Neural cell (in vitro differentiated cells): ENCODE measurements around the gene PISD. TPM values are rescaled to one million over a fixed set of nuclear protein-coding genes. Genes with fewer than 3 reads are reported as not detected.

Source experiments
- H2AFZ ChIP-seq: fragments of 200-600, 300-800 bp; sonication (generic), shearing (Covaris generic); 2 replicates; pipeline ENCODE4 v1.6.0; 2014; ENCODE audit warnings: low read depth, mild to moderate bottlenecking, antibody characterized with exemption, low read length, moderate library complexity
- H3F3A ChIP-seq: fragments of 200-600 bp; shearing (Covaris generic); 2 replicates; pipeline ENCODE4 v1.6.1; 2016; ENCODE audit warnings: mild to moderate bottlenecking, moderate library complexity, mixed read lengths, antibody characterized with exemption, low read length; ENCODE audit not compliant: insufficient read depth, poor library complexity, severe bottlenecking
- H3K27ac ChIP-seq: fragments of 200-600, 300-800 bp; sonication (generic), shearing (Covaris generic); 2 replicates; pipeline ENCODE4 v1.5.1; 2014; ENCODE audit warnings: mild to moderate bottlenecking, low read length, moderate library complexity
- H3K27me3 ChIP-seq: fragments of 300-800, 200-600 bp; sonication (generic), shearing (Covaris generic); 2 replicates; pipeline ENCODE4 v1.6.0; 2014; ENCODE audit warnings: mild to moderate bottlenecking, low read depth, low read length, moderate library complexity; ENCODE audit not compliant: insufficient read depth
- H3K36me3 ChIP-seq: fragments of 300-800, 200-600 bp; sonication (generic), shearing (Covaris generic); 2 replicates; pipeline ENCODE4 v1.5.1; 2014; ENCODE audit warnings: mild to moderate bottlenecking, antibody characterized with exemption, low read length, moderate library complexity; ENCODE audit not compliant: insufficient read depth
- H3K4me2 ChIP-seq: fragments of 300-800, 200-600 bp; sonication (generic), shearing (Covaris generic); 2 replicates; pipeline ENCODE4 v1.6.0; 2014; ENCODE audit warnings: mild to moderate bottlenecking, low read length
- H3K4me3 ChIP-seq: fragments of 300-800, 200-600 bp; sonication (generic), shearing (Covaris generic); 2 replicates; pipeline ENCODE4 v1.5.1; 2014; ENCODE audit warnings: mild to moderate bottlenecking, low read length, moderate library complexity
- H3K79me2 ChIP-seq: fragments of 200-600 bp; shearing (Covaris generic); replicated peaks from 2 replicates; pipeline ENCODE4 v1.6.0; 2014; ENCODE audit warnings: mild to moderate bottlenecking, low read length, moderate library complexity; ENCODE audit not compliant: insufficient read depth
- H3K9ac ChIP-seq: fragments of 300-800, 200-600 bp; sonication (generic), shearing (Covaris generic); 2 replicates; pipeline ENCODE4 v1.6.1; 2016; ENCODE audit warnings: mild to moderate bottlenecking, low read length, mixed read lengths
- H3K9me2 ChIP-seq: fragments of 200-600 bp; shearing (Covaris generic); 2 replicates; pipeline ENCODE4 v1.6.1; 2016; ENCODE audit warnings: mild to moderate bottlenecking, low read length, mixed read lengths; ENCODE audit not compliant: insufficient read depth
- H3K9me3 ChIP-seq: fragments of 200-600, 300-800 bp; sonication (generic), shearing (Covaris generic); 2 replicates; pipeline ENCODE4 v1.6.1; 2016; ENCODE audit warnings: mild to moderate bottlenecking, mixed run types, low read length, moderate library complexity, mixed read lengths
- H4K20me1 ChIP-seq: fragments of 200-600 bp; shearing (Covaris generic); 2 replicates; pipeline ENCODE4 v1.6.1; 2016; ENCODE audit warnings: mild to moderate bottlenecking, mixed run types; ENCODE audit not compliant: insufficient read depth
- CTCF ChIP-seq: fragments of 450-650 bp; IDR thresholded peaks from 2 replicates; pipeline ENCODE4 v1.5.1; 2014; ENCODE audit warnings: antibody characterized with exemption, mild to moderate bottlenecking, moderate library complexity; ENCODE audit not compliant: poor library complexity, severe bottlenecking
- EP300 ChIP-seq: fragments of 450-650 bp; conservative IDR thresholded peaks from 2 replicates; pipeline ENCODE4 v1.6.1; 2014; ENCODE audit warnings: antibody characterized with exemption, mild to moderate bottlenecking, moderate library complexity; ENCODE audit not compliant: poor library complexity, severe bottlenecking
- EZH2 ChIP-seq: fragments of 200-600, 300-800 bp; shearing (Covaris generic), sonication (generic); IDR thresholded peaks from 2 replicates; pipeline ENCODE4 v1.6.1; 2014; ENCODE audit warnings: antibody characterized with exemption, low read length, borderline replicate concordance, mild to moderate bottlenecking; ENCODE audit not compliant: insufficient read depth, poor library complexity, severe bottlenecking
- MXI1 ChIP-seq: fragments of 450-650 bp; conservative IDR thresholded peaks from 2 replicates; pipeline ENCODE4 v1.6.1; 2014; ENCODE audit warnings: antibody characterized with exemption, mild to moderate bottlenecking; ENCODE audit not compliant: poor library complexity, severe bottlenecking
- POLR2AphosphoS5 ChIP-seq: IDR thresholded peaks from 2 replicates; pipeline ENCODE4 v1.6.1; 2012
- RAD21 ChIP-seq: fragments of 450-650 bp; conservative IDR thresholded peaks from 2 replicates; pipeline ENCODE4 v1.6.1; 2014; ENCODE audit warnings: antibody characterized with exemption, mild to moderate bottlenecking, moderate library complexity
- REST ChIP-seq: IDR thresholded peaks from 2 replicates; pipeline ENCODE4 v1.6.1; 2012; ENCODE audit warnings: borderline replicate concordance
- SMC3 ChIP-seq: fragments of 450-650 bp; conservative IDR thresholded peaks from 2 replicates; pipeline ENCODE4 v1.6.1; 2014; ENCODE audit warnings: antibody characterized with exemption, mild to moderate bottlenecking, moderate library complexity; ENCODE audit not compliant: poor library complexity
- TAF1 ChIP-seq: IDR thresholded peaks from 2 replicates; pipeline ENCODE4 v1.6.1; 2012; ENCODE audit warnings: low read depth
- polyA plus RNA-seq: library from polyadenylated mRNA; depleted of rRNA; stranded (reverse); fragments of >200 nt; gene quantifications from 2 replicates; pipeline ENCODE4 v1.2.3, GENCODE V29; 2014

The PISD gene
- polyA plus RNA-seq, 1 donor from 2014 or later: 50.9 TPM

- H3K9ac ChIP-seq: no peak overlapping the region
- TF ChIP-seq REST (no peak), POLR2AphosphoS5 (no peak), SMC3 (no peak), EZH2 (no peak), RAD21 (no peak), EP300 (no peak), CTCF (no peak), TAF1 (no peak), MXI1 (no peak)
- no peaks in the 10 kb centered on the region for H4K20me1 ChIP-seq
- no peak overlapping the region for H2AFZ ChIP-seq
- no peak overlapping the region for H3K4me2 ChIP-seq
- no peaks in the 10 kb centered on the region for H3K36me3 ChIP-seq
- H3K4me3 ChIP-seq: no peak overlapping the region
- H3K27me3 ChIP-seq: no peaks in the 10 kb centered on the region
- H3K9me2 ChIP-seq: no peaks in the 10 kb centered on the region
- no peak overlapping the region for H3K27ac ChIP-seq
- no peaks in the 10 kb centered on the region for H3K9me3 ChIP-seq
- no peaks in the 10 kb centered on the region for H3K79me2 ChIP-seq
- no peaks in the 10 kb centered on the region for H3F3A ChIP-seq
Observed at GRCh38 chr22:31637891-31638618, 24.0 kb downstream of the PISD start.

- TF ChIP-seq EZH2: no peak
- no peak for TF ChIP-seq MXI1
- TF ChIP-seq TAF1: no peak
- TF ChIP-seq SMC3: no peak
- no peak for TF ChIP-seq POLR2AphosphoS5
- TF ChIP-seq RAD21: no peak
- no peak for TF ChIP-seq CTCF
- TF ChIP-seq REST: no peak
- no peak for TF ChIP-seq EP300
- H3K27ac ChIP-seq: no peak overlapping the region
- H3F3A ChIP-seq: no peaks in the 10 kb centered on the region
- H3K79me2 ChIP-seq: no peaks in the 10 kb centered on the region
- no peak overlapping the region for H3K9ac ChIP-seq
- H3K9me2 ChIP-seq: no peaks in the 10 kb centered on the region
- no peak overlapping the region for H3K4me3 ChIP-seq
- H2AFZ ChIP-seq: no peak overlapping the region
- no peaks in the 10 kb centered on the region for H3K27me3 ChIP-seq
- no peaks in the 10 kb centered on the region for H3K36me3 ChIP-seq
- H3K4me2 ChIP-seq: no peak overlapping the region
- no peaks in the 10 kb centered on the region for H3K9me3 ChIP-seq
- no peaks in the 10 kb centered on the region for H4K20me1 ChIP-seq
Observed at GRCh38 chr22:31637447-31637890, 24.5 kb downstream of the PISD start.
